ENCODE data around the gene CTSK. TPM values are rescaled to one million over a fixed set of nuclear protein-coding genes. Genes with fewer than 3 reads are reported as not detected.
"Not testable (repeated sequence)": the region's sequence is repeated elsewhere in the genome, so short reads cannot be mapped to it uniquely, and the experiment has no call there.

The CTSK gene
- polyA plus RNA-seq, 3 donors, result 2.1 to 17.8 (median 2.4) TPM

DNA sequence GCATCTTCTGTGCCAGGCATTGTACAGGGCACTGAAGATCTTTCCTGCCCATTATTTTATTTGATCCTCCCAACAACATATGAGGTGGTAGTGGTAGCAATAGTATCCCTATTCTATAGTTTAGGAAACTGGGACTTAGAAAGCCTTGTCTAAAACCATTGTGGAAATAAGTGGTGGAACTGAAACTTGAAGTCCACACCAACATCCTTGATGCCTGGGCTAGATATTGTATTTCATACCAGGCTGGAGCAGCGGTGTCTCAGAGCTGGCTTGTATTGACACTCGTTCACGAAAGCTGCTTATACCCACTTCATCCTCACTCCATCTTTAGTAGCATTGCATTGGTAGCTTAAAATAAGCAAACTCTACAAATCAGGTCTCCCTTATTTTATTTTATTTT is 32.8 kb downstream of the CTSK start:
- Histone ChIP-seq H2AFZ (ENCODE audit: insufficient read depth, low read depth, low read length, poor library complexity, severe bottlenecking) (no peak overlapping the region), H3K4me1 (ENCODE audit: control insufficient read depth in 1 of 2, insufficient read depth in 2 of 2, low read length in 2 of 2) (peaks cover 76 to 84% of the 10 kb centered on the region in 2 donors), H3K36me3 (replicated peaks in 1 of 2; ENCODE audit: control insufficient read depth in 1 of 2, insufficient read depth in 2 of 2, low read length in 2 of 2) (no peaks in the 10 kb centered on the region), H3K79me2 (ENCODE audit: insufficient read depth, low read length) (peaks cover 4% of the 10 kb centered on the region), H3K4me3 (replicated peaks in 1 of 3; ENCODE audit: low read depth in 2 of 3, low read length in 3 of 3) (peak overlapping the region in 1 of 3 experiments; percentile 51), H3K9ac (ENCODE audit: insufficient read depth, low read length, poor library complexity, severe bottlenecking) (no peak overlapping the region), H3K27ac (ENCODE audit: low read depth in 1 of 2, low read length in 2 of 2) (peak overlapping the region; percentile 2 to 66), H4K20me1 (ENCODE audit: insufficient read depth, low read length) (no peaks in the 10 kb centered on the region), H3K9me3 (replicated peaks in 1 of 2; ENCODE audit: control insufficient read depth in 1 of 2, insufficient read depth in 1 of 2, low read length in 2 of 2) (no peaks in the 10 kb centered on the region), H3K27me3 (ENCODE audit: control insufficient read depth in 2 of 2, insufficient read depth in 2 of 2, low read length in 2 of 2) (no peaks in the 10 kb centered on the region), H3K4me2 (replicated peaks; ENCODE audit: extremely low read depth, low read length, poor library complexity, severe bottlenecking) (peak overlapping the region; percentile 66)
- H3K4me3 Mint-ChIP-seq, result peak overlapping the region in 1 of 2 donors; percentile 39
- no CpG with 5 or more reads among the region's 3 CpGs for WGBS (ENCODE audit: insufficient coverage)
- peaks cover 0 to 3% (median 3%) of the 10 kb centered on the region in 3 donors for H3K27me3 Mint-ChIP-seq (ENCODE audit: low read depth in 3 of 3)
- no peaks in the 10 kb centered on the region for H3K9me3 Mint-ChIP-seq
- no peaks in the 10 kb centered on the region for H3K36me3 Mint-ChIP-seq
- TF ChIP-seq, protein P1, sequence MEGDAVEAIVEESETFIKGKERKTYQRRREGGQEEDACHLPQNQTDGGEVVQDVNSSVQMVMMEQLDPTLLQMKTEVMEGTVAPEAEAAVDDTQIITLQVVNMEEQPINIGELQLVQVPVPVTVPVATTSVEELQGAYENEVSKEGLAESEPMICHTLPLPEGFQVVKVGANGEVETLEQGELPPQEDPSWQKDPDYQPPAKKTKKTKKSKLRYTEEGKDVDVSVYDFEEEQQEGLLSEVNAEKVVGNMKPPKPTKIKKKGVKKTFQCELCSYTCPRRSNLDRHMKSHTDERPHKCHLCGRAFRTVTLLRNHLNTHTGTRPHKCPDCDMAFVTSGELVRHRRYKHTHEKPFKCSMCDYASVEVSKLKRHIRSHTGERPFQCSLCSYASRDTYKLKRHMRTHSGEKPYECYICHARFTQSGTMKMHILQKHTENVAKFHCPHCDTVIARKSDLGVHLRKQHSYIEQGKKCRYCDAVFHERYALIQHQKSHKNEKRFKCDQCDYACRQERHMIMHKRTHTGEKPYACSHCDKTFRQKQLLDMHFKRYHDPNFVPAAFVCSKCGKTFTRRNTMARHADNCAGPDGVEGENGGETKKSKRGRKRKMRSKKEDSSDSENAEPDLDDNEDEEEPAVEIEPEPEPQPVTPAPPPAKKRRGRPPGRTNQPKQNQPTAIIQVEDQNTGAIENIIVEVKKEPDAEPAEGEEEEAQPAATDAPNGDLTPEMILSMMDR (IDR thresholded peaks at IDR 0.05), result no peak
- intact Hi-C loops (cut with micrococcal nuclease), result no loop called here
- peak in 2 of 3 donors; percentile 34 for DNase-seq
- H3K4me1 Mint-ChIP-seq, result peaks cover 72% of the 10 kb centered on the region
- peak overlapping the region; percentile 3 to 69 (median 46) for H3K27ac Mint-ChIP-seq

DNA sequence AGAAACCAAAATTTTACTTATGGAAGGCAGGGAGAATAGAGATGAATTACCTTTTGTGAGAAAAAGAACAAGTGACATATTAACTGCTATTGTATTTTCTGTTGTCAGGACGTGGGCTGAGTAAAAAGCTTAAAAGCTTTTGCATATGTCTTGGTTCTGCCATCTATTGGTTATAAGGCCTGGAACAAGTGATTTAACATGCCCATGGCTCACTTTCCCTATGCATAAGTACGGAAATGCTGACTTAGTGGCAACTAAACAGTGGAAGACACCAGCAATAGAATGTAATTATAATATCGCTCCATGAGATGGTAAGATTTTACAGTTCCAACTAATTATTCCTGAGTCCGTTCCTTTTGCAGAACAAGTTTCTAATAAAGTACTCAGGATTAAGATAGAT is 35.7 kb downstream of the CTSK start:
- H3K9me3 Mint-ChIP-seq, result no peaks in the 10 kb centered on the region
- H3K9ac ChIP-seq (ENCODE audit: insufficient read depth, low read length, poor library complexity, severe bottlenecking), result no peak overlapping the region

DNA sequence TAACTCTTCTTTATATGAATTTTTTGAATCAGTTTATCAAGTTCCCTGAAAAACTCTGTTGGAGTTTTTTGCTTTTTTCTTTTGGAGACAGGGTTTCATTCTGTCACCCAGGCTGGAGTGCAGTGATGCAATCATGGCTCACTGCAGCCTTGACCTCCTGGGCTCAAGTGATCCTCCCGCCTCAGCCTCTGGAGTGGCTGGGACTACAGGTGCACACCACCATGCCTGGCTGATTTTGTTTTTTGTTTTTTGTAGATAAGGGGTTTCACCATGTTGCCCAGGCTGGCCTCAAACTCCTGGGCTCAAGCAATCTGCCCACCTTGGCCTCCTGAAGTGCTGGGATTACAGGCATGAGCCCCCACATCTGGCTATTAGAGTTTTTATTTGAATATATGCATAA is 40.4 kb downstream of the CTSK start:
- not testable (repeated sequence) for H3K27ac ChIP-seq (ENCODE audit: low read depth in 1 of 2, low read length in 2 of 2); H3K9me3 Mint-ChIP-seq; H3K9ac ChIP-seq (ENCODE audit: insufficient read depth, low read length, poor library complexity, severe bottlenecking); H3K27me3 Mint-ChIP-seq (ENCODE audit: low read depth in 3 of 3); H3K4me2 ChIP-seq (replicated peaks; ENCODE audit: extremely low read depth, low read length, poor library complexity, severe bottlenecking); H2AFZ ChIP-seq (ENCODE audit: insufficient read depth, low read depth, low read length, poor library complexity, severe bottlenecking); H3K9me3 ChIP-seq (replicated peaks in 1 of 2; ENCODE audit: control insufficient read depth in 1 of 2, insufficient read depth in 1 of 2, low read length in 2 of 2); DNase-seq; H3K4me3 Mint-ChIP-seq; H3K4me3 ChIP-seq (replicated peaks in 1 of 3; ENCODE audit: low read depth in 2 of 3, low read length in 3 of 3); H3K27me3 ChIP-seq (ENCODE audit: control insufficient read depth in 2 of 2, insufficient read depth in 2 of 2, low read length in 2 of 2)
- peaks cover 31 to 48% of the 10 kb centered on the region in 2 donors for H3K4me1 ChIP-seq (ENCODE audit: control insufficient read depth in 1 of 2, insufficient read depth in 2 of 2, low read length in 2 of 2)
- H3K79me2 ChIP-seq (ENCODE audit: insufficient read depth, low read length), result peaks cover 51% of the 10 kb centered on the region
- Mint-ChIP-seq H3K36me3 (peaks cover 14 to 21% of the 10 kb centered on the region in 2 donors), H3K27ac (peak overlapping the region in 2 of 7 donors; percentile 50 to 52), H3K4me1 (peaks cover 41% of the 10 kb centered on the region)
- 40% methylated on average over 1 of the region's 1 CpG for WGBS (ENCODE audit: insufficient coverage)
- intact Hi-C loops (cut with micrococcal nuclease), result loop anchor here in 1 of 2 donors (10.0 kb wide), 2 partner anchors 157 to 207 kb away; partner anchors contain the start of genes CERS2 and SETDB1
- peaks cover 19% of the 10 kb centered on the region in 2 donors for H3K36me3 ChIP-seq (replicated peaks in 1 of 2; ENCODE audit: control insufficient read depth in 1 of 2, insufficient read depth in 2 of 2, low read length in 2 of 2)
- peaks cover 15% of the 10 kb centered on the region for H4K20me1 ChIP-seq (ENCODE audit: insufficient read depth, low read length)

More for the DNA sequence above, 35.7 kb downstream of the CTSK start:
- Histone ChIP-seq H3K4me3 (replicated peaks in 1 of 3; ENCODE audit: low read depth in 2 of 3, low read length in 3 of 3) (no peak overlapping the region), H3K4me1 (ENCODE audit: control insufficient read depth in 1 of 2, insufficient read depth in 2 of 2, low read length in 2 of 2) (peaks cover 53 to 64% of the 10 kb centered on the region in 2 donors), H3K79me2 (ENCODE audit: insufficient read depth, low read length) (peaks cover 10% of the 10 kb centered on the region), H3K27me3 (ENCODE audit: control insufficient read depth in 2 of 2, insufficient read depth in 2 of 2, low read length in 2 of 2) (no peaks in the 10 kb centered on the region), H3K4me2 (replicated peaks; ENCODE audit: extremely low read depth, low read length, poor library complexity, severe bottlenecking) (no peak overlapping the region), H3K36me3 (replicated peaks in 1 of 2; ENCODE audit: control insufficient read depth in 1 of 2, insufficient read depth in 2 of 2, low read length in 2 of 2) (no peaks in the 10 kb centered on the region), H3K9me3 (replicated peaks in 1 of 2; ENCODE audit: control insufficient read depth in 1 of 2, insufficient read depth in 1 of 2, low read length in 2 of 2) (no peaks in the 10 kb centered on the region), H3K27ac (ENCODE audit: low read depth in 1 of 2, low read length in 2 of 2) (no peak overlapping the region), H4K20me1 (ENCODE audit: insufficient read depth, low read length) (no peaks in the 10 kb centered on the region), H2AFZ (ENCODE audit: insufficient read depth, low read depth, low read length, poor library complexity, severe bottlenecking) (no peak overlapping the region)
- peaks cover 0 to 3% (median 2%) of the 10 kb centered on the region in 3 donors for H3K27me3 Mint-ChIP-seq (ENCODE audit: low read depth in 3 of 3)
- no peak overlapping the region for H3K4me3 Mint-ChIP-seq
- TF ChIP-seq, protein P1 (IDR thresholded peaks at IDR 0.05), result no peak
- no peak for DNase-seq
- peaks cover 53% of the 10 kb centered on the region for H3K4me1 Mint-ChIP-seq
- H3K36me3 Mint-ChIP-seq, result no peaks in the 10 kb centered on the region
- no peak overlapping the region for H3K27ac Mint-ChIP-seq
- WGBS (ENCODE audit: insufficient coverage), result no CpG with 5 or more reads among the region's 4 CpGs
- intact Hi-C loops (cut with micrococcal nuclease), result no loop called here
